Common myeloid progenitor, CD34-positive (primary cell): ENCODE results near the gene ITGA3.

ENCODE experiments used
- CTCF ChIA-PET: fragments of 350-600 bp; sonication (Branson Sonifier 250); formaldehyde crosslinking; loops from one replicate; lab custom pipeline; 2021; ENCODE audit warnings: antibody characterized with exemption; lab: Charles Lee
- POLR2A ChIA-PET: fragments of 350-600 bp; sonication (Branson Sonifier 250); formaldehyde crosslinking; loops from one replicate; lab custom pipeline; 2021; ENCODE audit warnings: antibody characterized with exemption; lab: Charles Lee
- DNase-seq, 3 donors: peaks; one replicate each; pipeline versions ENCODE4 v3.0.0 to v3.0.0-alpha.2; 2013
- H3K27ac ChIP-seq, 2 experiments: 1 replicate in 1 of 2; 2 replicates in 1 of 2; pipeline ENCODE4 v1.7.0; 2013; ENCODE audit warnings: inconsistent platforms in 2 of 2, low read length in 2 of 2, mild to moderate bottlenecking in 2 of 2, low read depth in 1 of 2, moderate library complexity in 1 of 2; ENCODE audit not compliant: severe bottlenecking in 2 of 2, insufficient read depth in 1 of 2, poor library complexity in 1 of 2
- H3K27me3 ChIP-seq, 5 experiments: replicated peaks in 2 of 5; 1 replicate in 3 of 5; 2 replicates in 2 of 5; pipeline versions ENCODE4 v1.6.1 to v1.7.0; 2013; ENCODE audit warnings: low read length in 4 of 5, mild to moderate bottlenecking in 2 of 5, moderate library complexity in 2 of 5, inconsistent platforms in 1 of 5; ENCODE audit not compliant: insufficient read depth in 5 of 5, control insufficient read depth in 4 of 5
- H3K36me3 ChIP-seq, 4 experiments: 1 replicate in 2 of 4; 2 replicates in 2 of 4; pipeline versions ENCODE4 v1.6.1 to v1.7.0; 2013; ENCODE audit warnings: low read length in 3 of 4, control low read depth in 1 of 4, mild to moderate bottlenecking in 1 of 4; ENCODE audit not compliant: control insufficient read depth in 4 of 4, insufficient read depth in 4 of 4
- H3K4me1 ChIP-seq, 4 experiments: 1 replicate in 3 of 4; 2 replicates in 1 of 4; pipeline versions ENCODE4 v1.6.1 to v1.7.1; 2013; ENCODE audit warnings: low read length in 3 of 4, mild to moderate bottlenecking in 3 of 4, control low read depth in 1 of 4, inconsistent platforms in 1 of 4, moderate library complexity in 1 of 4; ENCODE audit not compliant: control insufficient read depth in 4 of 4, insufficient read depth in 4 of 4; ENCODE audit errors: control extremely low read depth in 1 of 4
- H3K4me3 ChIP-seq, 7 experiments: 1 replicate in 4 of 7; 2 replicates in 3 of 7; pipeline versions ENCODE4 v1.5.1 to v1.7.0; 2013; ENCODE audit warnings: mild to moderate bottlenecking in 7 of 7, low read length in 6 of 7, moderate library complexity in 6 of 7, inconsistent platforms in 2 of 7, low read depth in 2 of 7, control low read depth in 1 of 7; ENCODE audit not compliant: insufficient read depth in 4 of 7, control insufficient read depth in 1 of 7; ENCODE audit errors: extremely low read depth in 1 of 7
- H3K9me3 ChIP-seq, 5 experiments: 1 replicate in 4 of 5; 2 replicates in 1 of 5; pipeline versions ENCODE4 v1.6.1 to v1.7.1; 2013; ENCODE audit warnings: low read length in 4 of 5, mild to moderate bottlenecking in 2 of 5, inconsistent platforms in 1 of 5, low read depth in 1 of 5, moderate library complexity in 1 of 5; ENCODE audit not compliant: control insufficient read depth in 4 of 5, insufficient read depth in 2 of 5; ENCODE audit errors: control extremely low read depth in 1 of 5
- WGBS: methylation state at CpG from one replicate; pipeline ENCODE4 v1.1.5; 2013; ENCODE audit not compliant: insufficient coverage; 5-methylcytosine and 5-hydroxymethylcytosine counted together

ITGA3 gene

GRCh38 chr17:50066995-50067394 lies 11.1 kb downstream of the ITGA3 start:
- Histone ChIP-seq H3K27ac (no peak overlapping the region), H3K36me3 (peaks cover 0 to 2% (median 0%) of the 10 kb centered on the region in 4 experiments), H3K9me3 (no peaks in the 10 kb centered on the region), H3K4me3 (no peak overlapping the region), H3K4me1 (peaks cover 0 to 14% (median 6%) of the 10 kb centered on the region in 4 experiments), H3K27me3 (no peaks in the 10 kb centered on the region)
- ChIA-PET CTCF (interaction anchor here (1.2 to 1.8 kb wide), 4 partner anchors 10 to 28 kb away, joined by 3 to 8 read pairs (median 3); no protein-coding TSS in a partner anchor), POLR2A (no interaction called here)
- no peak for DNase-seq
- 100% methylated on average over 2 of the region's 2 CpGs for whole genome bisulfite sequencing

- Histone ChIP-seq H3K27ac (no peak overlapping the region), H3K4me1 (peaks cover 0 to 12% (median 6%) of the 10 kb centered on the region in 4 experiments), H3K27me3 (no peaks in the 10 kb centered on the region), H3K9me3 (no peaks in the 10 kb centered on the region), H3K36me3 (peaks cover 0 to 2% (median 0%) of the 10 kb centered on the region in 4 experiments), H3K4me3 (no peak overlapping the region)
- CTCF ChIA-PET = interaction anchor here (1.1 to 1.8 kb wide), 6 partner anchors 10 to 29 kb away, joined by 3 to 8 read pairs (median 3); no protein-coding TSS in a partner anchor
- POLR2A ChIA-PET = interaction anchor here (0.6 to 1.4 kb wide), 2 partner anchors 12 to 370 kb away, joined by 3 to 5 read pairs; no protein-coding TSS in a partner anchor
- no peak for DNase-seq
- WGBS = 98% methylated on average over 8 of the region's 13 CpGs
These were observed 12.1 kb downstream of the ITGA3 start for GRCh38 chr17:50067996-50068395.

- CTCF ChIA-PET = no interaction called here
- DNase-seq = no peak
- no peak overlapping the region for H3K4me3 ChIP-seq
- 93% methylated on average over 15 of the region's 16 CpGs for WGBS
- no peaks in the 10 kb centered on the region for H3K4me1 ChIP-seq
- no peak overlapping the region for H3K27ac ChIP-seq
- H3K27me3 ChIP-seq = peaks cover 0 to 5% (median 0%) of the 10 kb centered on the region in 5 experiments
- peaks cover 0 to 2% (median 0%) of the 10 kb centered on the region in 4 experiments for H3K36me3 ChIP-seq
- no peaks in the 10 kb centered on the region for H3K9me3 ChIP-seq
- POLR2A ChIA-PET = no interaction called here
These were observed 15.2 kb downstream of the ITGA3 start for GRCh38 chr17:50070908-50071680.

- Histone ChIP-seq H3K27ac (no peak overlapping the region), H3K36me3 (peaks cover 0 to 2% (median 0%) of the 10 kb centered on the region in 4 experiments), H3K4me3 (no peak overlapping the region), H3K27me3 (peaks cover 0 to 5% (median 0%) of the 10 kb centered on the region in 5 experiments), H3K9me3 (no peaks in the 10 kb centered on the region), H3K4me1 (no peaks in the 10 kb centered on the region)
- ChIA-PET POLR2A (no interaction called here), CTCF (no interaction called here)
- no peak for DNase-seq
- WGBS = 100% methylated on average over 2 of the region's 6 CpGs
These were observed 15.8 kb downstream of the ITGA3 start for GRCh38 chr17:50071692-50072091.

GRCh38 chr17:50072130-50072529 lies 16.2 kb downstream of the ITGA3 start:
- Histone ChIP-seq H3K9me3 (no peaks in the 10 kb centered on the region), H3K4me1 (no peaks in the 10 kb centered on the region), H3K27ac (no peak overlapping the region), H3K27me3 (peaks cover 0 to 8% (median 0%) of the 10 kb centered on the region in 5 experiments), H3K4me3 (no peak overlapping the region), H3K36me3 (peaks cover 0 to 2% (median 0%) of the 10 kb centered on the region in 4 experiments)
- ChIA-PET POLR2A (no interaction called here), CTCF (interaction anchor here (2.4 kb wide), 1 partner anchor 16 kb away, joined by 5 read pairs; no protein-coding TSS in a partner anchor)
- 100% methylated on average over 2 of the region's 3 CpGs for WGBS
- DNase-seq = no peak

- peaks cover 0 to 2% (median 0%) of the 10 kb centered on the region in 4 experiments for H3K36me3 ChIP-seq
- 100% methylated on average over 1 of the region's 1 CpG for WGBS
- no peak for DNase-seq
- no peaks in the 10 kb centered on the region for H3K9me3 ChIP-seq
- ChIA-PET CTCF (interaction anchor here (1.4 to 2.4 kb wide), 3 partner anchors 9 to 20 kb away, joined by 3 to 5 read pairs (median 5); no protein-coding TSS in a partner anchor), POLR2A (no interaction called here)
- H3K4me1 ChIP-seq = no peaks in the 10 kb centered on the region
- H3K27me3 ChIP-seq = peaks cover 0 to 13% (median 0%) of the 10 kb centered on the region in 5 experiments
- H3K4me3 ChIP-seq = no peak overlapping the region
- H3K27ac ChIP-seq = no peak overlapping the region
These were observed 17.0 kb downstream of the ITGA3 start for GRCh38 chr17:50072925-50073324.

GRCh38 chr17:50074227-50074626 lies 18.3 kb downstream of the ITGA3 start:
- Histone ChIP-seq H3K4me3 (no peak overlapping the region), H3K27me3 (peaks cover 0 to 17% (median 0%) of the 10 kb centered on the region in 5 experiments), H3K9me3 (no peaks in the 10 kb centered on the region), H3K36me3 (peaks cover 0 to 2% (median 0%) of the 10 kb centered on the region in 4 experiments), H3K27ac (no peak overlapping the region), H3K4me1 (no peaks in the 10 kb centered on the region)
- ChIA-PET POLR2A (no interaction called here), CTCF (interaction anchor here (0.8 to 2.4 kb wide), 4 partner anchors 8 to 21 kb away, joined by 3 to 5 read pairs (median 4); no protein-coding TSS in a partner anchor)
- 97% methylated on average over 3 of the region's 6 CpGs for WGBS
- no peak for DNase-seq
